Measurements from ENCODE around the gene CNNM3.

Gene CNNM3

GRCh38 chr2:96838345-96839292 lies 22.6 kb downstream of the CNNM3 start:
- DNase-seq (ENCODE audit: low read depth in 2 of 3, low spot score in 1 of 3): no peak

- peak; percentile 51 to 75 (median 61) for DNase-seq (ENCODE audit: low read depth in 2 of 3, low spot score in 1 of 3)
These were observed 23.3 kb downstream of the CNNM3 start for GRCh38 chr2:96839293-96839874.

GRCh38 chr2:96839875-96840850 lies 24.1 kb downstream of the CNNM3 start:
- DNase-seq (ENCODE audit: low read depth in 2 of 3, low spot score in 1 of 3): no peak

GRCh38 chr2:96841701-96842495 lies 25.8 kb downstream of the CNNM3 start:
- no peak for DNase-seq (ENCODE audit: low read depth in 2 of 3, low spot score in 1 of 3)

GRCh38 chr2:96842600-96842999 lies 26.5 kb downstream of the CNNM3 start:
- DNase-seq (ENCODE audit: low read depth in 2 of 3, low spot score in 1 of 3): no peak

- DNase-seq (ENCODE audit: low read depth in 2 of 3, low spot score in 1 of 3): no peak
These were observed 27.6 kb downstream of the CNNM3 start, which contains the start of gene ANKRD23 for GRCh38 chr2:96843538-96844268. Gene ANKRD23 (minus strand): TSS chr2:96844021. CDS start chr2:96843992, 29 bp downstream.

GRCh38 chr2:96844405-96844808 lies 28.3 kb downstream of the CNNM3 start:
- no peak for DNase-seq (ENCODE audit: low read depth in 2 of 3, low spot score in 1 of 3)

GRCh38 chr2:96846825-96847224 lies 30.8 kb downstream of the CNNM3 start:
- DNase-seq (ENCODE audit: low read depth in 2 of 3, low spot score in 1 of 3): no peak

GRCh38 chr2:96847586-96847985 lies 31.5 kb downstream of the CNNM3 start:
- no peak for DNase-seq (ENCODE audit: low read depth in 2 of 3, low spot score in 1 of 3)

GRCh38 chr2:96848264-96848663 lies 32.2 kb downstream of the CNNM3 start:
- DNase-seq (ENCODE audit: low read depth in 2 of 3, low spot score in 1 of 3): no peak

- no peak for DNase-seq (ENCODE audit: low read depth in 2 of 3, low spot score in 1 of 3)
These were observed 36.6 kb downstream of the CNNM3 start for GRCh38 chr2:96852667-96853066.

GRCh38 chr2:96853321-96853720 lies 37.3 kb downstream of the CNNM3 start:
- DNase-seq (ENCODE audit: low read depth in 2 of 3, low spot score in 1 of 3): no peak

GRCh38 chr2:96856776-96857666 lies 41.0 kb downstream of the CNNM3 start:
- peak in 1 of 3 donors; percentile 35 for DNase-seq (ENCODE audit: low read depth in 2 of 3, low spot score in 1 of 3)

GRCh38 chr2:96857667-96858372 lies 41.8 kb downstream of the CNNM3 start, which contains the start of gene ANKRD39:
Gene ANKRD39 (minus strand): TSS chr2:96858016. CDS start chr2:96857987, 29 bp downstream.
- DNase-seq (ENCODE audit: low read depth in 2 of 3, low spot score in 1 of 3): peak; percentile 96 to 98 (median 96)

GRCh38 chr2:96859099-96859649 lies 43.1 kb downstream of the CNNM3 start:
- DNase-seq (ENCODE audit: low read depth in 2 of 3, low spot score in 1 of 3): no peak

- DNase-seq (ENCODE audit: low read depth in 2 of 3, low spot score in 1 of 3): no peak
These were observed 43.6 kb downstream of the CNNM3 start for GRCh38 chr2:96859681-96860064.

Measured in stimulated activated CD4-positive, alpha-beta T cell treated with anti-CD3 and anti-CD28 coated beads, Interleukin-12 subunit alpha, Interleukin-12 subunit beta, amount 100 ng/mL, for 48 hours (primary cell).